ENCODE data around the gene FABP7. TPM values are rescaled to one million over a fixed set of nuclear protein-coding genes. Genes with fewer than 3 reads are reported as not detected.

Gene FABP7
- total RNA-seq, 2 donors from 2014 or later, result not detected

- no peaks in the 10 kb centered on the region for H3K4me1 ChIP-seq (ENCODE audit: control insufficient read depth in 1 of 2, low read depth in 2 of 2)
- H3K27ac ChIP-seq, result no peak overlapping the region
- no peaks in the 10 kb centered on the region for H3K27me3 ChIP-seq (replicated peaks; ENCODE audit: insufficient read depth)
- TF ChIP-seq, protein P1, sequence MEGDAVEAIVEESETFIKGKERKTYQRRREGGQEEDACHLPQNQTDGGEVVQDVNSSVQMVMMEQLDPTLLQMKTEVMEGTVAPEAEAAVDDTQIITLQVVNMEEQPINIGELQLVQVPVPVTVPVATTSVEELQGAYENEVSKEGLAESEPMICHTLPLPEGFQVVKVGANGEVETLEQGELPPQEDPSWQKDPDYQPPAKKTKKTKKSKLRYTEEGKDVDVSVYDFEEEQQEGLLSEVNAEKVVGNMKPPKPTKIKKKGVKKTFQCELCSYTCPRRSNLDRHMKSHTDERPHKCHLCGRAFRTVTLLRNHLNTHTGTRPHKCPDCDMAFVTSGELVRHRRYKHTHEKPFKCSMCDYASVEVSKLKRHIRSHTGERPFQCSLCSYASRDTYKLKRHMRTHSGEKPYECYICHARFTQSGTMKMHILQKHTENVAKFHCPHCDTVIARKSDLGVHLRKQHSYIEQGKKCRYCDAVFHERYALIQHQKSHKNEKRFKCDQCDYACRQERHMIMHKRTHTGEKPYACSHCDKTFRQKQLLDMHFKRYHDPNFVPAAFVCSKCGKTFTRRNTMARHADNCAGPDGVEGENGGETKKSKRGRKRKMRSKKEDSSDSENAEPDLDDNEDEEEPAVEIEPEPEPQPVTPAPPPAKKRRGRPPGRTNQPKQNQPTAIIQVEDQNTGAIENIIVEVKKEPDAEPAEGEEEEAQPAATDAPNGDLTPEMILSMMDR (IDR thresholded peaks at IDR 0.05), result no peak
- H3K36me3 ChIP-seq, result no peaks in the 10 kb centered on the region
- H3K4me3 ChIP-seq, result no peak overlapping the region
- DNase-seq (ENCODE audit: low spot score) (no peak), ATAC-seq (ENCODE audit: insufficient number of reproducible peaks, low FRiP score, low read depth) (no peak)
- no peaks in the 10 kb centered on the region for H3K9me3 ChIP-seq
Observed at GRCh38 chr6:122778302-122778701, 1.2 kb upstream of the FABP7 start.

DNA sequence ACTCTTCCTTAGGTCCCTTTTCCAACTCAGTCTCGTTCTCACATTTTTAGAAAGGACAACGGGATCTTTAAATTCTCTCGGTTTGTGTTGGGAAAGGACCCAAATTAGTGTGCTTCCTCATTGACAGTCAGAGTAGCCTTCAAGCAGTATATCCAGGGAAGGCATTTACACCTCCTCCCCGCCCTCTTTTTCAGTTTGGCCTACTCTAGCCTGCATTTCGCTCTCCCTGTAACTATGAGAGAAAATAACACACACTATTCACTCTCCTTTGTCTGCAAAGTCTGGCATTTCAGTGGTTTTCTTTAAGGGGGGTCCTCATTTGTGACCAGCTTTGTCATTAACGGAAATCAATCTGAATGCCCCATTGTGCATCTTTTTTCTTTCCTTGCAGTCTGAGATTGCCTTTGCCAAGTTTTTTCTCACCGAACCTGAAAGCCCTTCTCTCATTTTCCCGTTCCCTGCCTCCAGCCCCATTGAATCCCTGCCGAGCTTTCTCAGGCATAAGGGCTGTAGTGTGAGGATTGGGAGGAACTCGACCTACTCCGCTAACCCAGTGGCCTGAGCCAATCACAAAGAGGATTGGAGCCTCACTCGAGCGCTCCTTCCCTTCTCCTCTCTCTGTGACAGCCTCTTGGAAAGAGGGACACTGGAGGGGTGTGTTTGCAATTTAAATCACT lies 393 bp upstream of the FABP7 start:
- Histone ChIP-seq H3K27ac (no peak overlapping the region), H3K36me3 (no peaks in the 10 kb centered on the region), H3K9me3 (no peaks in the 10 kb centered on the region), H3K4me3 (no peak overlapping the region), H3K4me1 (ENCODE audit: control insufficient read depth in 1 of 2, low read depth in 2 of 2) (no peaks in the 10 kb centered on the region), H3K27me3 (replicated peaks; ENCODE audit: insufficient read depth) (no peaks in the 10 kb centered on the region)
- TF ChIP-seq, protein P1 (IDR thresholded peaks at IDR 0.05), result no peak
- ATAC-seq (ENCODE audit: insufficient number of reproducible peaks, low FRiP score, low read depth) (no peak), DNase-seq (ENCODE audit: low spot score) (no peak)

DNA sequence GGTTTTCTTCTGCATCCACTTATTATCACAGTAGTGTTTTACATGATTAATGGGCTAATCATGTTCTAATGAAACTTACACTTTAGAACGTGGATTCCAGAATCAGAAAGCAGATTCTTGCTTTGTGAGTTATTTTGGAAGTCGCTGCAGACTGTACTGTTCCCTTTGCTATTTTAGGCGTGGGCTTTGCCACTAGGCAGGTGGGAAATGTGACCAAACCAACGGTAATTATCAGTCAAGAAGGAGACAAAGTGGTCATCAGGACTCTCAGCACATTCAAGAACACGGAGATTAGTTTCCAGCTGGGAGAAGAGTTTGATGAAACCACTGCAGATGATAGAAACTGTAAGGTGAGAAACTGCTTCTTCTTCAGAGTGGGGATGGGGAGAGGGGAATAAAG lies 598 bp downstream of the FABP7 start:
- no peak for ATAC-seq (ENCODE audit: insufficient number of reproducible peaks, low FRiP score, low read depth)
- TF ChIP-seq, protein P1 (IDR thresholded peaks at IDR 0.05), result no peak
- Histone ChIP-seq H3K27me3 (replicated peaks; ENCODE audit: insufficient read depth) (no peaks in the 10 kb centered on the region), H3K4me3 (no peak overlapping the region), H3K4me1 (ENCODE audit: control insufficient read depth in 1 of 2, low read depth in 2 of 2) (no peaks in the 10 kb centered on the region), H3K9me3 (no peaks in the 10 kb centered on the region), H3K36me3 (no peaks in the 10 kb centered on the region), H3K27ac (no peak overlapping the region)
- DNase-seq (ENCODE audit: low spot score), result no peak

- no peak for ATAC-seq (ENCODE audit: insufficient number of reproducible peaks, low FRiP score, low read depth)
- H3K9me3 ChIP-seq, result no peaks in the 10 kb centered on the region
- no peak overlapping the region for H3K4me3 ChIP-seq
- no peaks in the 10 kb centered on the region for H3K4me1 ChIP-seq (ENCODE audit: control insufficient read depth in 1 of 2, low read depth in 2 of 2)
- no peaks in the 10 kb centered on the region for H3K36me3 ChIP-seq
- TF ChIP-seq, protein P1 (IDR thresholded peaks at IDR 0.05), result no peak
- DNase-seq (ENCODE audit: low spot score), result no peak
- no peak overlapping the region for H3K27ac ChIP-seq
- no peaks in the 10 kb centered on the region for H3K27me3 ChIP-seq (replicated peaks; ENCODE audit: insufficient read depth)
Observed at GRCh38 chr6:122781716-122782115, 2.2 kb downstream of the FABP7 start.

- no peak overlapping the region for H3K4me3 ChIP-seq
- H3K9me3 ChIP-seq, result no peaks in the 10 kb centered on the region
- no peak for DNase-seq (ENCODE audit: low spot score)
- ATAC-seq (ENCODE audit: insufficient number of reproducible peaks, low FRiP score, low read depth), result no peak
- no peak overlapping the region for H3K27ac ChIP-seq
- no peaks in the 10 kb centered on the region for H3K27me3 ChIP-seq (replicated peaks; ENCODE audit: insufficient read depth)
- TF ChIP-seq, protein P1 (IDR thresholded peaks at IDR 0.05), result no peak
- no peaks in the 10 kb centered on the region for H3K36me3 ChIP-seq
- peaks cover 0 to 3% of the 10 kb centered on the region in 2 donors for H3K4me1 ChIP-seq (ENCODE audit: control insufficient read depth in 1 of 2, low read depth in 2 of 2)
Observed at GRCh38 chr6:122783401-122783800, 3.9 kb downstream of the FABP7 start.

All from thoracic aorta (tissue), 2 donors.